ENCODE data around the gene GCHFR. TPM values are rescaled to one million over a fixed set of nuclear protein-coding genes. Genes with fewer than 3 reads are reported as not detected.

Gene GCHFR
- total and polyA plus RNA-seq, 10 of the 15 experiments (the other 5 are each of a cell fraction or from before 2014, with no cell fraction given), result 10.5 to 94.0 (median 35.3) TPM

- no peak for TF ChIP-seq YBX1 (IDR thresholded peaks at IDR 0.05)
- TF ChIP-seq TCF12 (IDR thresholded peaks at IDR 0.05; ENCODE audit: low read depth, low read length), result peak; percentile 52; the same call in 1 of the 2 replicates
- peak; percentile 96 for TF ChIP-seq MXI1 (IDR thresholded peaks at IDR 0.05; ENCODE audit: low read depth, low read length)
- no peak for TF ChIP-seq STAT3 (IDR thresholded peaks at IDR 0.05; ENCODE audit: low read depth, low read length)
- TF ChIP-seq ETV6 (conservative IDR thresholded peaks at IDR 0.05 in 1 of 2, IDR thresholded peaks at IDR 0.05 in 1 of 2; ENCODE audit: borderline replicate concordance in 1 of 2, low read depth in 1 of 2), result no peak
- no peak for TF ChIP-seq ZNF622 (IDR thresholded peaks at IDR 0.05)
- TF ChIP-seq ATF3 (IDR thresholded peaks at IDR 0.05; ENCODE audit: borderline replicate concordance, extremely low read depth, low read depth, low read length), result peak; percentile 94
- TF ChIP-seq KAT2A (conservative IDR thresholded peaks at IDR 0.05; ENCODE audit: control insufficient read depth, low read depth, low read length), result no peak
- TF ChIP-seq ZZZ3 (IDR thresholded peaks at IDR 0.05; ENCODE audit: control insufficient read depth, insufficient read length, low read depth), result no peak
- TF ChIP-seq CBX5 (IDR thresholded peaks at IDR 0.05; ENCODE audit: low read depth), result no peak
- TF ChIP-seq STAT1 (conservative IDR thresholded peaks at IDR 0.05), result peak; percentile 98
- TF ChIP-seq SPI1 (IDR thresholded peaks at IDR 0.05; ENCODE audit: borderline replicate concordance, insufficient read depth, low read depth, low read length), result no peak
- peak; percentile 83 for TF ChIP-seq HCFC1 (IDR thresholded peaks at IDR 0.05; ENCODE audit: low read length)
- TF ChIP-seq KLF5 (IDR thresholded peaks at IDR 0.05; ENCODE audit: partially characterized antibody), result no peak
- 0 out of 2 replicates have a peak, but pooled peaks have one; percentile 19 for TF ChIP-seq CBFB (IDR thresholded peaks at IDR 0.05; ENCODE audit: low read depth)
- no peak for TF ChIP-seq MYC (IDR thresholded peaks at IDR 0.05; ENCODE audit: insufficient read depth, insufficient read length, insufficient replicate concordance, low read length, severe bottlenecking)
- no peak for TF ChIP-seq KDM1A (IDR thresholded peaks at IDR 0.05; ENCODE audit: borderline replicate concordance)
- no peak for TF ChIP-seq NFIC (IDR thresholded peaks at IDR 0.05; ENCODE audit: low read depth, low read length)
- TF ChIP-seq ZNF24 (IDR thresholded peaks at IDR 0.05), result no peak
- TF ChIP-seq RUNX3 (IDR thresholded peaks at IDR 0.05; ENCODE audit: low read length), result peak; percentile 75
- TF ChIP-seq CBX3 (IDR thresholded peaks at IDR 0.05; ENCODE audit: borderline replicate concordance, low read depth), result no peak
- peak; percentile 79; the same call in 1 of the 2 replicates for TF ChIP-seq TCF3 (IDR thresholded peaks at IDR 0.05; ENCODE audit: borderline replicate concordance, insufficient read depth, low read depth, low read length)
- TF ChIP-seq PAX5 (IDR thresholded peaks at IDR 0.05; ENCODE audit: borderline replicate concordance, low read depth, low read length), result no peak; the same call in 1 of the 2 replicates
- TF ChIP-seq CTCF (IDR thresholded peaks at IDR 0.05 in 2 of 3, conservative IDR thresholded peaks at IDR 0.05 in 1 of 3; ENCODE audit: control insufficient read depth in 2 of 3, extremely low read depth in 1 of 3, insufficient read depth in 1 of 3, low read depth in 3 of 3, low read length in 3 of 3), result no peak
- TF ChIP-seq GATAD2B (conservative IDR thresholded peaks at IDR 0.05; ENCODE audit: low read depth), result peak; percentile 40; the same call in 1 of the 2 replicates
- TF ChIP-seq IKZF1 (conservative IDR thresholded peaks at IDR 0.05), result peak; percentile 64
- peak; percentile 46; the same call in 1 of the 2 replicates for TF ChIP-seq MEF2A (IDR thresholded peaks at IDR 0.05; ENCODE audit: insufficient read depth, low read depth, low read length)
- TF ChIP-seq EGR1 (IDR thresholded peaks at IDR 0.05; ENCODE audit: borderline replicate concordance in 1 of 2, low read depth in 2 of 2, low read length in 2 of 2), result 0 out of 3 replicates have a peak, but pooled peaks of 1 of the 2 experiments have one; percentile 21
Observed at GRCh38 chr15:40754883-40755811, 8.7 kb upstream of the GCHFR start, which contains the start of gene RMDN3 (continued).
